ENCODE measurements around the gene VPS39. TPM values are rescaled to one million over a fixed set of nuclear protein-coding genes. Genes with fewer than 3 reads are reported as not detected.

VPS39 gene
- polyA plus RNA-seq, 1 of the 3 experiments (the other 2 are of a cell fraction) = 61.1 TPM

- POLR2A ChIA-PET = no interaction called here
- Histone ChIP-seq H3K27me3 (ENCODE audit: insufficient read depth) (no peaks in the 10 kb centered on the region; the same call in 1 of the 2 replicates), H3K36me3 (replicated peaks in 1 of 2; ENCODE audit: control insufficient read depth in 1 of 2, insufficient read depth in 2 of 2, low read length in 1 of 2) (no peaks in the 10 kb centered on the region), H3K9me2 (no peaks in the 10 kb centered on the region), H3K4me1 (ENCODE audit: control insufficient read depth in 1 of 2, insufficient read depth in 2 of 2, low read depth in 1 of 2, low read length in 1 of 2) (no peaks in the 10 kb centered on the region), H3K9ac (no peak overlapping the region), H4K20me1 (ENCODE audit: insufficient read depth) (no peaks in the 10 kb centered on the region), H3K9me3 (no peaks in the 10 kb centered on the region), H3K79me2 (ENCODE audit: insufficient read depth) (no peaks in the 10 kb centered on the region), H3K4me3 (ENCODE audit: low read depth in 2 of 2, low read length in 1 of 2) (no peak overlapping the region), H3F3A (replicated peaks; ENCODE audit: insufficient read depth) (no peaks in the 10 kb centered on the region), H3K4me2 (no peak overlapping the region), H3K27ac (ENCODE audit: low read depth in 2 of 2, low read length in 1 of 2) (no peak overlapping the region), H2AFZ (ENCODE audit: low read depth) (no peak overlapping the region)
- no peak for DNase-seq
- TF ChIP-seq SMC3 (IDR thresholded peaks at IDR 0.05; ENCODE audit: low read depth, low read length) (no peak), MEF2A (IDR thresholded peaks at IDR 0.05; ENCODE audit: borderline replicate concordance, low read depth) (no peak), RXRA (IDR thresholded peaks at IDR 0.05; ENCODE audit: borderline replicate concordance, low read depth) (no peak), USF2 (IDR thresholded peaks at IDR 0.05; ENCODE audit: borderline replicate concordance, low read depth, low read length) (no peak), RFX5 (IDR thresholded peaks at IDR 0.05; ENCODE audit: low read length) (no peak), CHD2 (IDR thresholded peaks at IDR 0.05; ENCODE audit: low read length, partially characterized antibody) (no peak), FOSL2 (IDR thresholded peaks at IDR 0.05; ENCODE audit: borderline replicate concordance, low read depth) (no peak), GABPA (IDR thresholded peaks at IDR 0.05; ENCODE audit: low read depth) (no peak), RAD21 (IDR thresholded peaks at IDR 0.05; ENCODE audit: low read length) (no peak), YY1 (IDR thresholded peaks at IDR 0.05; ENCODE audit: low read depth) (no peak), POLR2AphosphoS5 (IDR thresholded peaks at IDR 0.05; ENCODE audit: low read depth, low read length) (no peak), ELF1 (IDR thresholded peaks at IDR 0.05) (no peak), NFIC (IDR thresholded peaks at IDR 0.05; ENCODE audit: borderline replicate concordance) (no peak), FOXM1 (IDR thresholded peaks at IDR 0.05; ENCODE audit: low read depth) (no peak), REST (IDR thresholded peaks at IDR 0.05; ENCODE audit: low read depth, low read length) (no peak), TEAD4 (IDR thresholded peaks at IDR 0.05; ENCODE audit: borderline replicate concordance, insufficient read depth) (no peak), TCF12 (IDR thresholded peaks at IDR 0.05) (no peak), GATA2 (CRISPR knock-in tag; IDR thresholded peaks at IDR 0.05) (no peak), JUND (IDR thresholded peaks at IDR 0.05) (no peak)
- CTCF ChIA-PET = interaction anchor here (0.6 to 1.5 kb wide), 2 partner anchors 84 to 406 kb away, joined by 3 read pairs; partner anchors contain the start of genes HAUS2 and LRRC57
- WGBS (ENCODE audit: low lambda C conversion rate) = 73% methylated on average over 4 of the region's 4 CpGs
Observed at GRCh38 chr15:42143356-42143755, 64.7 kb downstream of the VPS39 start.
